ENCODE results near the gene DBH.

DBH gene

DNA sequence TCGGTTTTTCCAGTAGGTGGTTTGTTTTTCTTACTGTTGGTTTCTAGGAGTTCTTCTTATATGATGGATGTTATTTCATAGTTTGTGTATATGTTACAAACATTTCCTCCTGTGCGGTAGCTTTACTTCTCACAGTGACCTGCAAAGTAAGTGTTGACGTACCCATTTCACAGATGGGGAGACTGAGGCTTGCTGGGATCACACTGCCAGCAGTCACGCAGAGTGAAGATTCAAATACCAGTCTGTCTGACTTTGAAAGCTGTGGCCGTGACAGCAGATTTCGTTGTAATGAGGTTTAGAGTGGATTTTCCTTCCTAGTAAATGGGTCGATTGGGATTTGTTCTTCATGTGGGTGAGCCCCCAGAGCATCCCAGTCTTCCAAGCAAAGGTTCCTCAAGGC is 13.0 kb downstream of the DBH start:
- WGBS (ENCODE audit: insufficient coverage) = 97% methylated on average over 6 of the region's 7 CpGs
- peaks cover 0 to 16% (median 2%) of the 10 kb centered on the region in 5 experiments for H3K27me3 ChIP-seq (replicated peaks in 2 of 5; ENCODE audit: control insufficient read depth in 4 of 5, insufficient read depth in 5 of 5, low read length in 4 of 5)
- CTCF ChIA-PET = no interaction called here

DNA sequence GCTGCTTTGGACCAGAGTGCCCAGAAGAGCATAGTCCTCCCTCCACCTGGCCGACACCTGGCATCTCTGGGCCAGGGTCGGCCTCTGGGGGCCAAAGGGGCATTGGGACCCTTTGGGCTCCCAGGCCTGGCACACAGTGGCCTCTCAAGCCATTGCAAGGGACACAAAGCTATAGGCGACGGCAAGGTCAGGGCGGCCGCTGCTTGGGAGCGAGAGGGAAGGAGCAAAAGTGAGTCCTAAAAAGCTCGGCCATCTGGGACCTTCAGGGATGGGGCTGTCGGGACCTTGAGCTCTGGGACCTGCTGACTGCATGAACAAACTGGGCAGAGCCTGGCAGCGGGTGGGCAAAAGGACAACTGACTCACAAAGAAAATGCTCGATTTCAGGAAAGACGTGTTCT is 13.9 kb downstream of the DBH start:
- no peak overlapping the region for H3K4me3 ChIP-seq (ENCODE audit: control insufficient read depth in 1 of 7, extremely low read depth in 1 of 7, insufficient read depth in 4 of 7, low read depth in 2 of 7, low read length in 6 of 7)
- no peak overlapping the region for H3K27ac ChIP-seq (ENCODE audit: insufficient read depth in 1 of 2, low read depth in 1 of 2, low read length in 2 of 2, poor library complexity in 1 of 2, severe bottlenecking in 2 of 2)
- no peak for DNase-seq
- CTCF ChIA-PET = no interaction called here
- POLR2A ChIA-PET = no interaction called here
- H3K9me3 ChIP-seq (ENCODE audit: control extremely low read depth in 1 of 5, control insufficient read depth in 4 of 5, insufficient read depth in 2 of 5, low read depth in 1 of 5, low read length in 4 of 5) = no peaks in the 10 kb centered on the region
- H3K36me3 ChIP-seq (ENCODE audit: control insufficient read depth in 4 of 4, insufficient read depth in 4 of 4, low read length in 3 of 4) = no peaks in the 10 kb centered on the region
- 96% methylated on average over 12 of the region's 12 CpGs for WGBS (ENCODE audit: insufficient coverage)
- H3K4me1 ChIP-seq (ENCODE audit: control extremely low read depth in 1 of 4, control insufficient read depth in 4 of 4, insufficient read depth in 4 of 4, low read length in 3 of 4) = peaks cover 0 to under 1% (median 0%) of the 10 kb centered on the region in 4 experiments
- H3K27me3 ChIP-seq (replicated peaks in 2 of 5; ENCODE audit: control insufficient read depth in 4 of 5, insufficient read depth in 5 of 5, low read length in 4 of 5) = peaks cover 0 to 24% (median 3%) of the 10 kb centered on the region in 5 experiments

More for the DNA sequence above, 13.0 kb downstream of the DBH start:
- Histone ChIP-seq H3K27ac (ENCODE audit: insufficient read depth in 1 of 2, low read depth in 1 of 2, low read length in 2 of 2, poor library complexity in 1 of 2, severe bottlenecking in 2 of 2) (no peak overlapping the region), H3K36me3 (ENCODE audit: control insufficient read depth in 4 of 4, insufficient read depth in 4 of 4, low read length in 3 of 4) (no peaks in the 10 kb centered on the region), H3K4me1 (ENCODE audit: control extremely low read depth in 1 of 4, control insufficient read depth in 4 of 4, insufficient read depth in 4 of 4, low read length in 3 of 4) (peaks cover 0 to 4% (median 0%) of the 10 kb centered on the region in 4 experiments), H3K9me3 (ENCODE audit: control extremely low read depth in 1 of 5, control insufficient read depth in 4 of 5, insufficient read depth in 2 of 5, low read depth in 1 of 5, low read length in 4 of 5) (no peaks in the 10 kb centered on the region), H3K4me3 (ENCODE audit: control insufficient read depth in 1 of 7, extremely low read depth in 1 of 7, insufficient read depth in 4 of 7, low read depth in 2 of 7, low read length in 6 of 7) (no peak overlapping the region)
- POLR2A ChIA-PET = interaction anchor here (0.5 kb wide), 1 partner anchor 419 kb away, joined by 3 read pairs; no protein-coding TSS in a partner anchor
- no peak for DNase-seq

DNA sequence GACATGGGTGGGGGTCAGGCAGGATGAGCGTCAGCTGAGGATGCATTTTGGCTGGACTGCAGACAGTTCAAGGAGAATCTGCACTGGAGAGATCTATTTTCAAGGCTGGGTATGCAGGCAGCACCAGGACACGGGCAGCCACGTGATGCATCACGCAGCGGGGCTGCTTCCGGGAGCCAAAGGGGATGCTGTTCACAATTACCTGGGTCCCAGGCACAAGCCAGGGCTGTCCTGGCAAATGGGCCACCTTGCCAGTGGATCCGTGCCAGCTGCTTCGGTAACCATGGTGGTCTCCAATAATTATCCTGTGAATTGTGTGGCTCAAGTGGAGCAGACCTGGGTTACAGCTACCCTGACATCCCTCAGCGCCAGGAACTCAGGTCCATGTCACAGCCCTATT is 17.5 kb downstream of the DBH start:
- no peak overlapping the region for H3K27ac ChIP-seq (ENCODE audit: insufficient read depth in 1 of 2, low read depth in 1 of 2, low read length in 2 of 2, poor library complexity in 1 of 2, severe bottlenecking in 2 of 2)
- no peaks in the 10 kb centered on the region for H3K9me3 ChIP-seq (ENCODE audit: control extremely low read depth in 1 of 5, control insufficient read depth in 4 of 5, insufficient read depth in 2 of 5, low read depth in 1 of 5, low read length in 4 of 5)
- no peaks in the 10 kb centered on the region for H3K36me3 ChIP-seq (ENCODE audit: control insufficient read depth in 4 of 4, insufficient read depth in 4 of 4, low read length in 3 of 4)
- POLR2A ChIA-PET = no interaction called here
- H3K4me1 ChIP-seq (ENCODE audit: control extremely low read depth in 1 of 4, control insufficient read depth in 4 of 4, insufficient read depth in 4 of 4, low read length in 3 of 4) = peaks cover 0 to 5% (median 2%) of the 10 kb centered on the region in 4 experiments
- H3K4me3 ChIP-seq (ENCODE audit: control insufficient read depth in 1 of 7, extremely low read depth in 1 of 7, insufficient read depth in 4 of 7, low read depth in 2 of 7, low read length in 6 of 7) = no peak overlapping the region
- CTCF ChIA-PET = no interaction called here
- H3K27me3 ChIP-seq (replicated peaks in 2 of 5; ENCODE audit: control insufficient read depth in 4 of 5, insufficient read depth in 5 of 5, low read length in 4 of 5) = peaks cover 0 to 60% (median 29%) of the 10 kb centered on the region in 5 experiments
- 86% methylated on average over 8 of the region's 9 CpGs for WGBS (ENCODE audit: insufficient coverage)
- no peak for DNase-seq

DNA sequence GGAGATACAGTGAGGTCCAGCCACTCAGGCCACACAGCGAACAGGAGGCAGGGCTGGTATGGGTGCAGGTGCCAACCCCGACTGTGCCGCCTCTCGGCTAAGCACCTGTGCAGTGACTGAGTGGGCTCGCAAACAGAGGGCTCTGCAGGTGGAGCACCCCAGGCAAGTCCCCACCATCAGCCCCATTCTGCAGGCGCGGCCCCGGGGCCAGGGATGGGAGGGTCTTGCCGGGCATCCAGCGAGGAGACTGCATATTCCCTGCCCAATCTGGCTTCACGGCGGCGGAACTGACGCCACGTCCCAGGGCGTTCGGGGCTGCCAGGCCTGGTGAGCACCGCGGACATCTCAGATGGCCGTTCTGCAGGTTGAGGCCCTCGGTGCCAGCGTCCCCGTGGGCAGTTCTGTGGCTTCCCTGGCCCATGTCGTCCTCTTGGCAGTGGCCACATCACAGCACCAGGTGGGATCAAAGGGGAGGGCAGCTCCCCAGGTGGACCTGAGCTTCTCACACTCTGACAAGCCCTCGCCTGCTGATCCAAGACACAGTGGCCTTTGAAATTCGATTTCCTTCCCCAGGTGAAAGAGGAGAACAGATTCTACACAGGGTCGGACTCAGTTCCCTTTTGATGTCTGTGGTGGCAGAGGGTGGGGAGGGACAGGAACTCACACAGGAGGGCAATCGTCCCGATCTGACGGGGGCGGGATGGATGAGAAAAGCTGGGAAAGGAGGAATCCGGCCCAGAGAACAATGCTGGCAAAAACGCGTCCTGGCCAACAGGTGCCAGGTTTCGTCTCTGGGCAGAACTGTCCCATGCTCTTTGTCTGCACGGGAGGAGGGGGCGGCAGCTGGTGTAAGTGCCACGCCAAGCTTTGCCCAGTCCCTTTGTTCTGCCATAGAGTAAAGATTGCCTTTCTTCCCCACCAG is 18.8 kb downstream of the DBH start:
- no peak for DNase-seq
- WGBS (ENCODE audit: insufficient coverage) = 63% methylated on average over 29 of the region's 38 CpGs
- H3K9me3 ChIP-seq (ENCODE audit: control extremely low read depth in 1 of 5, control insufficient read depth in 4 of 5, insufficient read depth in 2 of 5, low read depth in 1 of 5, low read length in 4 of 5) = no peaks in the 10 kb centered on the region
- H3K27ac ChIP-seq (ENCODE audit: insufficient read depth in 1 of 2, low read depth in 1 of 2, low read length in 2 of 2, poor library complexity in 1 of 2, severe bottlenecking in 2 of 2) = no peak overlapping the region
- POLR2A ChIA-PET = no interaction called here
- no peaks in the 10 kb centered on the region for H3K36me3 ChIP-seq (ENCODE audit: control insufficient read depth in 4 of 4, insufficient read depth in 4 of 4, low read length in 3 of 4)
- peaks cover 0 to 72% (median 39%) of the 10 kb centered on the region in 5 experiments for H3K27me3 ChIP-seq (replicated peaks in 2 of 5; ENCODE audit: control insufficient read depth in 4 of 5, insufficient read depth in 5 of 5, low read length in 4 of 5)
- peaks cover 0 to 6% (median 3%) of the 10 kb centered on the region in 4 experiments for H3K4me1 ChIP-seq (ENCODE audit: control extremely low read depth in 1 of 4, control insufficient read depth in 4 of 4, insufficient read depth in 4 of 4, low read length in 3 of 4)
- CTCF ChIA-PET = no interaction called here
- no peak overlapping the region for H3K4me3 ChIP-seq (ENCODE audit: control insufficient read depth in 1 of 7, extremely low read depth in 1 of 7, insufficient read depth in 4 of 7, low read depth in 2 of 7, low read length in 6 of 7)

DNA sequence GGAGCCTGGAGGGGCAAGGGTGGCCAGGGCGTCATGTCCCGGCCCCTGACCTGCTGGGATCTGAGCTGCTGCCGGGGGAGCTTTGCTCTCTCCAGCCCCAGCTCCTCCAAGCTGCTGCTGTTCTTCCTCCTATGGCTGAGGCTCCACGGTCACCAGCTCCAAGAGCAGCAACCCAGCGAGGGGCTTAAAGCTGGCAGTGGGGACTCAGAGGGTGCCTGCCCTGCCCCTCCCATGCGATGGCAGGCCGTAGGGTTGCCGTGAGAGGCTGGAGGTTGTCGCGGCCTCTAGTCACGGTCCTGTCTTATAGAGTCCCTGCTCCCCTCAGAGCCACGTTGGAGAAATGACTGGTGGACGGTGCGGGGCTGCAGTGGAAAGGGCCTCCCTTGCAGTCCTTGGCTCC is 19.5 kb downstream of the DBH start:
- Histone ChIP-seq H3K9me3 (ENCODE audit: control extremely low read depth in 1 of 5, control insufficient read depth in 4 of 5, insufficient read depth in 2 of 5, low read depth in 1 of 5, low read length in 4 of 5) (no peaks in the 10 kb centered on the region), H3K27me3 (replicated peaks in 2 of 5; ENCODE audit: control insufficient read depth in 4 of 5, insufficient read depth in 5 of 5, low read length in 4 of 5) (peaks cover 0 to 79% (median 44%) of the 10 kb centered on the region in 5 experiments), H3K4me1 (ENCODE audit: control extremely low read depth in 1 of 4, control insufficient read depth in 4 of 4, insufficient read depth in 4 of 4, low read length in 3 of 4) (peaks cover 0 to 6% (median 3%) of the 10 kb centered on the region in 4 experiments), H3K27ac (ENCODE audit: insufficient read depth in 1 of 2, low read depth in 1 of 2, low read length in 2 of 2, poor library complexity in 1 of 2, severe bottlenecking in 2 of 2) (no peak overlapping the region), H3K36me3 (ENCODE audit: control insufficient read depth in 4 of 4, insufficient read depth in 4 of 4, low read length in 3 of 4) (no peaks in the 10 kb centered on the region), H3K4me3 (ENCODE audit: control insufficient read depth in 1 of 7, extremely low read depth in 1 of 7, insufficient read depth in 4 of 7, low read depth in 2 of 7, low read length in 6 of 7) (no peak overlapping the region)
- DNase-seq = no peak
- POLR2A ChIA-PET = no interaction called here
- CTCF ChIA-PET = interaction anchor here (0.9 kb wide), 1 partner anchor 9 kb away, joined by 3 read pairs; no protein-coding TSS in a partner anchor
- WGBS (ENCODE audit: insufficient coverage) = 55% methylated on average over 14 of the region's 14 CpGs

DNA sequence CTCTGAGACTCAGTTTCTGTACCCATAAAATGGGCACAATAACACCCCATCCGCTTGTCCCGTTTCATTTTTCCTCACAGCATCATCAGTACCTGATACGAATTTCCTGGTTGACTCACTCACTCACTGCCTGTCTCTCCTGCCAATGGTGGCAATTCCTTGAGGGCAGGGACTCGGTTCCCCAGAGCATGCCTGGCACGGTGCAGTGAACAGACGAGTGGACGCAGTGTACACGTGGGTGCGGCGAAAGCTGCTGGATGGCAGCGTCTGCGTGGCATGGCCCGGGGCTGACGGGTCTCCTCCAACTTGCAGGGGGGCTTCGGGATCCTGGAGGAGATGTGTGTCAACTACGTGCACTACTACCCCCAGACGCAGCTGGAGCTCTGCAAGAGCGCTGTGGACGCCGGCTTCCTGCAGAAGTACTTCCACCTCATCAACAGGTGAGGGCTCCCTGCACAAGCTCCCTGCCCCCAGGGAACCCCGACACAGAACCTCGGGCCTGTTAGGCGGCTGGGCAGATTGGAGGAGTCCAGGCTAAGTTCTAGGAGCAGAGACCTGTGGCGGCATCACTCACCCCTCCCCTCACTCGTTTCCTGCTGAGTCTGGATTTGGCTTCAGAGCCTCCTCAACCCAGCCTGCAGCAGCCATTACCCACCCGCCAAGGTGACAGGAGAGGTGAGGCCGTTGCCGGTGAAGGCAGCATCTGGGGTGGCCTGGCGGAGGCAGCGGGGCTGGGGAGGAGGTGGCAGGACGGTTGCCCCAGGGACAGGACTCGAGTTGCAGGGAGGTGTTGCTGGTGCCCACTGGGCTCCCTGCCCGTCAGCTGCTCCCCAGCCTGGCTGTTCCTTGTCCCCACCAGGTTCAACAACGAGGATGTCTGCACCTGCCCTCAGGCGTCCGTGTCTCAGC is 20.3 kb downstream of the DBH start:
- Histone ChIP-seq H3K9me3 (ENCODE audit: control extremely low read depth in 1 of 5, control insufficient read depth in 4 of 5, insufficient read depth in 2 of 5, low read depth in 1 of 5, low read length in 4 of 5) (no peaks in the 10 kb centered on the region), H3K27me3 (replicated peaks in 2 of 5; ENCODE audit: control insufficient read depth in 4 of 5, insufficient read depth in 5 of 5, low read length in 4 of 5) (peaks cover 0 to 79% (median 44%) of the 10 kb centered on the region in 5 experiments), H3K27ac (ENCODE audit: insufficient read depth in 1 of 2, low read depth in 1 of 2, low read length in 2 of 2, poor library complexity in 1 of 2, severe bottlenecking in 2 of 2) (no peak overlapping the region), H3K36me3 (ENCODE audit: control insufficient read depth in 4 of 4, insufficient read depth in 4 of 4, low read length in 3 of 4) (no peaks in the 10 kb centered on the region), H3K4me3 (ENCODE audit: control insufficient read depth in 1 of 7, extremely low read depth in 1 of 7, insufficient read depth in 4 of 7, low read depth in 2 of 7, low read length in 6 of 7) (no peak overlapping the region), H3K4me1 (ENCODE audit: control extremely low read depth in 1 of 4, control insufficient read depth in 4 of 4, insufficient read depth in 4 of 4, low read length in 3 of 4) (peaks cover 0 to 6% (median 3%) of the 10 kb centered on the region in 4 experiments)
- POLR2A ChIA-PET = no interaction called here
- 70% methylated on average over 33 of the region's 36 CpGs for WGBS (ENCODE audit: insufficient coverage)
- CTCF ChIA-PET = interaction anchor here (0.9 kb wide), 1 partner anchor 8 kb away, joined by 3 read pairs; no protein-coding TSS in a partner anchor
- no peak for DNase-seq

Data from common myeloid progenitor, CD34-positive (primary cell).